HCT116 (cell line): ENCODE results near the gene RELL1. TPM values are rescaled to one million over a fixed set of nuclear protein-coding genes. Genes with fewer than 3 reads are reported as not detected.

ENCODE experiments used
- ATAC-seq: fragments of 200-7000 bp; cut with Tn5 transposase; 2 replicates; pipeline ENCODE4 v1.9.1; 2020; ENCODE audit warnings: mild to moderate bottlenecking, moderate library complexity
- BruUV-seq: library from RNA; stranded (reverse); fragments of 400-500 nt; replicated peaks from 2 replicates; lab custom pipeline; 2021; lab: Mats Ljungman, UMichigan
- CTCF ChIA-PET: fragments of 300-600 bp; sonication (Branson Sonifier 250); formaldehyde crosslinking; loops from one replicate; lab custom pipeline; 2021; ENCODE audit warnings: antibody characterized with exemption; lab: Charles Lee
- POLR2A ChIA-PET: fragments of 300-600, 350-600 bp; sonication (Branson Sonifier 250); formaldehyde crosslinking; loops from one replicate; lab custom pipeline; 2021; ENCODE audit warnings: antibody characterized with exemption; lab: Charles Lee
- RAD21 ChIA-PET, 2 experiments: fragments of 300-600 bp; sonication (Branson Sonifier 250); formaldehyde crosslinking; loops; one replicate each; lab custom pipeline; 2023; ENCODE audit warnings: low total read pairs in 2 of 2; ENCODE audit not compliant: uncharacterized antibody in 2 of 2, unreplicated experiment in 2 of 2, low non-redundant PET in 1 of 2; lab: Charles Lee
- DNase-seq: peaks from one replicate; pipeline ENCODE4 v3.0.0-alpha.2; 2010; ENCODE audit warnings: low read depth, low spot score
- H2AFZ ChIP-seq: fragments of 200-600 bp; shearing (Covaris generic), sonication (generic); 2 replicates; pipeline ENCODE4 v1.6.1; 2017; ENCODE audit warnings: low read depth, mixed run types, mixed read lengths, antibody characterized with exemption, low read length; ENCODE audit not compliant: poor library complexity, severe bottlenecking
- H3K27ac ChIP-seq: 2 replicates; pipeline ENCODE4 v1.5.1; 2012; ENCODE audit warnings: low read depth, low read length
- H3K27me3 ChIP-seq: fragments of 200-600 bp; sonication (generic); 2 replicates; pipeline ENCODE4 v1.6.1; 2016; ENCODE audit warnings: mixed run types, low read length, mixed read lengths; ENCODE audit not compliant: insufficient read depth
- H3K36me3 ChIP-seq, 2 experiments: fragments of 200-500 bp in 1 of 2; fragments of 200-600 bp in 1 of 2; sonication (Bioruptor generic) in 1 of 2; sonication (generic) in 1 of 2; 2 replicates each; pipeline versions ENCODE4 v1.5.1 to v1.6.1; 2014 to 2016; ENCODE audit warnings: low read length in 2 of 2, inconsistent platforms in 1 of 2, mixed read lengths in 1 of 2, mixed run types in 1 of 2; ENCODE audit not compliant: insufficient read depth in 2 of 2, control insufficient read depth in 1 of 2
- H3K4me1 ChIP-seq, 2 experiments: fragments of 200-600 bp in 1 of 2; sonication (generic) in 1 of 2; 2 replicates each; pipeline versions ENCODE4 v1.5.1 to v1.6.1; 2012 to 2017; ENCODE audit warnings: low read length in 2 of 2, inconsistent platforms in 1 of 2, mild to moderate bottlenecking in 1 of 2, mixed read lengths in 1 of 2, mixed run types in 1 of 2, moderate library complexity in 1 of 2; ENCODE audit not compliant: insufficient read depth in 2 of 2, control insufficient read depth in 1 of 2
- H3K4me2 ChIP-seq: fragments of 200-600 bp; sonication (generic); 2 replicates; pipeline ENCODE4 v1.6.1; 2017; ENCODE audit warnings: mixed run types, low read length, mixed read lengths
- H3K4me3 ChIP-seq, 2 experiments: fragments of 200-600 bp in 1 of 2; sonication (generic) in 1 of 2; replicated peaks in 1 of 2; 2 replicates each; pipeline ENCODE4 v1.5.1; 2011 to 2016; ENCODE audit warnings: low read length in 2 of 2, control low read depth in 1 of 2, low read depth in 1 of 2, mild to moderate bottlenecking in 1 of 2, mixed read lengths in 1 of 2, mixed run types in 1 of 2
- H3K79me2 ChIP-seq: fragments of 200-600 bp; sonication (generic); 2 replicates; pipeline ENCODE4 v1.6.1; 2017; ENCODE audit warnings: mild to moderate bottlenecking, mixed run types, low read length, moderate library complexity, mixed read lengths; ENCODE audit not compliant: insufficient read depth
- H3K9ac ChIP-seq: fragments of 200-600 bp; sonication (generic); 2 replicates; pipeline ENCODE4 v1.6.1; 2016; ENCODE audit warnings: low read length, mixed read lengths
- H3K9me2 ChIP-seq: fragments of 200-600 bp; sonication (generic), shearing (Covaris generic); 2 replicates; pipeline ENCODE4 v1.6.1; 2017; ENCODE audit warnings: mixed run types, mild to moderate bottlenecking, moderate library complexity; ENCODE audit not compliant: insufficient read depth
- H3K9me3 ChIP-seq, 2 experiments: fragments of 200-500 bp in 1 of 2; fragments of 200-600 bp in 1 of 2; sonication (Bioruptor generic) in 1 of 2; sonication (generic) in 1 of 2; 2 replicates each; pipeline ENCODE4 v1.6.1; 2014 to 2017; ENCODE audit warnings: low read length in 2 of 2, mixed read lengths in 2 of 2, inconsistent platforms in 1 of 2, low read depth in 1 of 2, mild to moderate bottlenecking in 1 of 2, mixed run types in 1 of 2, moderate library complexity in 1 of 2; ENCODE audit not compliant: control insufficient read depth in 1 of 2, insufficient read depth in 1 of 2
- H4K20me1 ChIP-seq: fragments of 200-600 bp; sonication (generic), shearing (Covaris generic); 2 replicates; pipeline ENCODE4 v1.6.1; 2017; ENCODE audit warnings: mixed run types, mild to moderate bottlenecking, moderate library complexity; ENCODE audit not compliant: insufficient read depth
- CEBPB ChIP-seq: IDR thresholded peaks from 2 replicates; pipeline ENCODE4 v1.6.1; 2012; ENCODE audit warnings: low read depth
- CTCF ChIP-seq, 3 experiments: fragments of 200-600 bp in 1 of 3; sonication (generic) in 1 of 3; IDR thresholded peaks in 2 of 3; conservative IDR thresholded peaks in 1 of 3; 2 replicates each; pipeline ENCODE4 v1.5.1; 2012 to 2017; ENCODE audit warnings: low read depth in 2 of 3, low read length in 2 of 3, antibody characterized with exemption in 1 of 3, borderline replicate concordance in 1 of 3, control low read depth in 1 of 3, mild to moderate bottlenecking in 1 of 3, mixed read lengths in 1 of 3, mixed run types in 1 of 3, moderate library complexity in 1 of 3; ENCODE audit not compliant: insufficient read depth in 1 of 3
- ELF1 ChIP-seq: IDR thresholded peaks from 2 replicates; pipeline ENCODE4 v1.6.1; 2012; ENCODE audit warnings: low read depth, borderline replicate concordance
- SIN3A ChIP-seq: IDR thresholded peaks from 2 replicates; pipeline ENCODE4 v1.6.1; 2012; ENCODE audit warnings: low read depth
- SP1 ChIP-seq: IDR thresholded peaks from 2 replicates; pipeline ENCODE4 v1.6.1; 2012; ENCODE audit warnings: low read depth
- SRF ChIP-seq: IDR thresholded peaks from 2 replicates; pipeline ENCODE4 v1.6.1; 2012; ENCODE audit warnings: low read depth
- TCF7L2 ChIP-seq: IDR thresholded peaks from 2 replicates; pipeline ENCODE4 v1.7.0; 2011; ENCODE audit warnings: borderline replicate concordance, inconsistent platforms; ENCODE audit not compliant: insufficient read depth, insufficient read length; ENCODE audit errors: extremely low read depth
- intact Hi-C: fragments of 100-400 bp; cut with micrococcal nuclease; formaldehyde crosslinking; loops from 2 replicates; pipeline ENCODE4 v1.10.0; 2022
- total RNA-seq: library from RNA; stranded (reverse); gene quantifications from one replicate; pipeline ENCODE4 v1.2.1, GENCODE V29; 2021; ENCODE audit not compliant: unreplicated experiment
- TF ChIP-seq, protein P1 (sequence below): IDR thresholded peaks from 2 replicates; pipeline ENCODE4 v1.6.1; 2012

RELL1 gene
- total RNA-seq, 1 experiment from 2014 or later = 30.2 TPM

GRCh38 chr4:37665333-37666320 lies 20.5 kb downstream of the RELL1 start:
- Histone ChIP-seq H3K9me3 (no peaks in the 10 kb centered on the region), H3K9ac (peak overlapping the region; percentile 49; the same call in 1 of the 2 replicates), H3K9me2 (no peaks in the 10 kb centered on the region), H2AFZ (no peak overlapping the region), H3K4me3 (0 out of 4 replicates have a peak overlapping the region, but pooled peaks of 1 of the 2 experiments have one; percentile 15), H3K4me1 (peaks cover 46 to 76% of the 10 kb centered on the region in 2 experiments)
- BruUV-seq = no TSS peak
- ATAC-seq = no peak
- TF ChIP-seq CEBPB (no peak), TCF7L2 (no peak), SP1 (no peak), CTCF (IDR thresholded peaks at IDR 0.05 in 2 of 3, conservative IDR thresholded peaks at IDR 0.05 in 1 of 3; ENCODE audit: borderline replicate concordance in 1 of 3, insufficient read depth in 1 of 3, low read depth in 2 of 3, low read length in 2 of 3) (no peak), ELF1 (no peak), SRF (no peak), SIN3A (no peak)
- TF ChIP-seq, protein P1, sequence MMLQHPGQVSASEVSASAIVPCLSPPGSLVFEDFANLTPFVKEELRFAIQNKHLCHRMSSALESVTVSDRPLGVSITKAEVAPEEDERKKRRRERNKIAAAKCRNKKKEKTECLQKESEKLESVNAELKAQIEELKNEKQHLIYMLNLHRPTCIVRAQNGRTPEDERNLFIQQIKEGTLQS = no peak
- TF ChIP-seq, all 23 proteins: peak for 0
- DNase-seq = no peak
- intact Hi-C loops = loop anchor here (1.0 to 5.0 kb wide), 3 partner anchors 17 to 63 kb away; no protein-coding TSS in a partner anchor
- Histone ChIP-seq H4K20me1 (no peaks in the 10 kb centered on the region), H3K27me3 (no peaks in the 10 kb centered on the region), H3K36me3 (no peaks in the 10 kb centered on the region), H3K27ac (peak overlapping the region; percentile 74; the same call in 1 of the 2 replicates), H3K79me2 (peaks cover 34% of the 10 kb centered on the region), H3K4me2 (peak overlapping the region; percentile 61)
- RAD21 ChIA-PET = interaction anchor here in 1 of 2 experiments (1.3 kb wide), 1 partner anchor 12 kb away, joined by 4 read pairs; no protein-coding TSS in a partner anchor
- POLR2A ChIA-PET = interaction anchor here (1.2 kb wide), 1 partner anchor 17 kb away, joined by 3 read pairs; no protein-coding TSS in a partner anchor
- CTCF ChIA-PET = interaction anchor here (1.4 kb wide), 1 partner anchor 62 kb away, joined by 10 read pairs; no protein-coding TSS in a partner anchor
